Head of caudate nucleus (tissue), 42 donors: Measurements from ENCODE around the gene IFTAP.

Source experiments
- DNase-seq, 42 donors: peaks; one replicate each; pipeline versions ENCODE4 v3.0.0 to v3.0.0-alpha.2; 2020 to 2021; ENCODE audit warnings: mixed read lengths in 7 of 42
- intact Hi-C: fragments of 100-400 bp; cut with DNase I; formaldehyde crosslinking; loops from one replicate; pipeline ENCODE4 v1.15.0; 2022

Gene IFTAP

GRCh38 chr11:36695571-36695970 lies 101.3 kb downstream of the IFTAP start:
- intact Hi-C loops: no loop called here
- no peak for DNase-seq

- DNase-seq: no peak
- intact Hi-C loops: no loop called here
Observed at GRCh38 chr11:36696550-36696949, 102.2 kb downstream of the IFTAP start.

GRCh38 chr11:36699271-36699670 lies 105.0 kb downstream of the IFTAP start:
- intact Hi-C loops: no loop called here
- DNase-seq: no peak

- no peak for DNase-seq
- intact Hi-C loops: no loop called here
Observed at GRCh38 chr11:36700246-36700645, 105.9 kb downstream of the IFTAP start.

GRCh38 chr11:36702330-36703054 lies 108.2 kb downstream of the IFTAP start:
- intact Hi-C loops: no loop called here
- peak in 34 of 42 donors; percentile 5 to 81 (median 46) for DNase-seq

GRCh38 chr11:36703055-36703404 lies 108.7 kb downstream of the IFTAP start:
- intact Hi-C loops: no loop called here
- no peak for DNase-seq
